GM19099 (cell line): ENCODE results near the gene CDC23.

ENCODE experiments used
- POLR2A ChIP-seq: IDR thresholded peaks from 3 replicates; pipeline ENCODE4 v1.6.1; 2011; ENCODE audit warnings: low read depth; ENCODE audit not compliant: insufficient read length; ENCODE audit errors: extremely low read depth

CDC23 gene

DNA sequence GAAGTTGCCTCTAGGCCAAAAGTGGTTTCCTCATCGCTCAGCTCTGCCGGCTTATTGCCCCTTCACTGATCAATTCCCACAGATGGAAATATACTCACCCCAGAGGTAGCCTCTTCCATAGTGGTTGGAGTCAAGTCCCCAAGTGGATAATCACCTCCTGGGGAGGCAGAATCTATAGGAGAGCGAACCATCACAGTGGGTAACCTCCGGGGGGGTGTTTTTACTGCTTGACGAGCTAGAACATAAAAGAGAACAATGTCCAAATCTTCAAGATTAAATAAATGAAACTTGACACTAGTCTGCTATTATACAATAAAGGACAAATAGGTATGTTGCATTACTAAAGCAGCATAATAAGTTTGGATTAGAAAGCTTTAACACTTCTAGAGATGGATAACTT lies 44.0 kb downstream of the CDC23 start:
- no peak for TF ChIP-seq POLR2A

DNA sequence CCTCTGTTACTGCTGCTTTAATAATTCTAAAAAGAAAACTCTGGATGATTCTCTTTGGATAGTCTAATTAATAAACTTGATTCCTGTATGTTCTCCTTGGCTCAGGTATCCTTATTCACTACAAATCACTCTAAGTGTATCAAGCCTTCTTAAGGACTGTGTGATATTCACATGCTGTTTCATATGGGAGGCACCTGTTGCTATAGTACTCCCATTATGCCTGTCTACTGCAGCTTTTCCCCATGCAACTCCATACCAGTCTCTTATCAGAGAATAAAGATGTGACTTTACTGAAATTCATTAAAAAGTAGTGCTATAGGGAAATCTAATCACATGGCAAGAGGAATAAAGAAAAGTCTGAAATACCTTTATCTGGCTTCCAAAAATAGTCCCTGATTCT lies 49.4 kb downstream of the CDC23 start:
- TF ChIP-seq POLR2A, result no peak

DNA sequence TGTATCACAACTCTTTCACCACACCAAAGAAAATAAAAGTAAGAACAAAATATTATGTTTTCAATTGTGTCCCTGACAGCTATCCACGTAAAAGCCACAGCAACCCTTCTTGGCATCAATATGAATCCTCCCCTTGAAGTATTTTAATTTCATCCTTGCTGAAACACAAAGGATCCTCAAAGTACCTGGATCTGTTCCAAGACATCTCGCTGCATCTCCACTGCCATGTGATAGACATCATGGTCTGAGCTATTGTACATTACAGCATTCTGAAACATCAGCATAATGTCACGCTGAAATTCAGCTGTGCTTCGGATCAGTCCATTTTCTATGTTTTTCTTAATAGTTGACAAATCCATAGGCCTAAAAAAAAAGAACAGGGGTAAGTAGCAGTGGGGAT lies 52.4 kb downstream of the CDC23 start:
- no peak for TF ChIP-seq POLR2A

DNA sequence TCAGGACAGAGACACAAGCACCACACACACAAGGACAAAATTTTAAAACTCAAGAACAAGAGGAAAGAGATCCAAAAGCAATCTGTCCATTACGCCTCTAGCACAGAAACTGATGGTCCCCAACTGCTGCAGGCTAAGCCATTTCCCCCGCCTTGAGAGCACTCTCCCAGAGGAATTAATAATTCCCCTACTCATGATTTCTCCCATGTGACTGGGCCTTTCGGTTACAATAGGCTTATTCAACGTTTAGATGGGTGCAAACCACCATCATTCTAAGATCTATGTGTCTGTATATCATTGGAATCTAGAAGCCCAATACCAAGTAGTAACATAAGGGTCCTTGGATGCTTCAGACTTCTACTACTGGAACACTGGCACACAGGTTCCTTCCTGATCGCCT lies 53.5 kb downstream of the CDC23 start:
- no peak for TF ChIP-seq POLR2A

DNA sequence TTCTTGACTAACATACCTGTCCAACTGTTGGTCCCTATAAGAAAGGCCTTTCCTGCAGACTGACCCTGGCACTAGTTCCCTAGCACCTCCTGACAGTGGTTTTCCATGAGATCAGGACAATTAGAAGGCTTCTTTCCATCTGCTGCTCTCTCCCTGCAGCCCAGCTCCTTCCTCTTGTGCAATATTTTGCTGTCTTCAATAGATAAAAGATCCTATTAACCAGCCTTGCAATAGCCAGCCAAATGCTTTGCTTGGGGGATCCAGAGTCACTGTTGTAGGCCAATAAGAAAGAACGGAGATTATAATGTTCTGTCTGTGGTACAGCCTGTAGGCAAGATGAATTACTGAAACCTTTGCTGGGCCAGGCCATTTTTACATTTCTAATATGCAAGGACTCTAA lies 55.5 kb downstream of the CDC23 start:
- TF ChIP-seq POLR2A, result no peak

DNA sequence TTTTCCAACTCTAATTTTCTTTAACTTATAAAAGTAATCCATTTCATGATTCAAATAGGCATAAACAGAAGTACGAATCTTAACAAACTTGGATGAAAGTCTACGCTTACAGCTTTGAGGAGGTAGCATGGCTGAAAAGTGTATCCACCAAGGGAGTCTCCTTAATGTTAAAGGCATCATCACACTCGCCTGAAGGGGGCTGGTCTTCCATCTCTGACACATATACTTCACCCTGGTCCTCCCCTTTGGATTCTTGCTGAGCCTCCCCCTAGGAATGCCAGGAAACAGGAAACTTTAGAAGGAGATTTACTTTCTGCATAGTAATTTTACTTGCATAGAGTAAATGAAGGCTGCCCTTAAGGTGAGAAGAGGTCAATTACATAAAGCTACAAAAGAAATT lies 63.6 kb downstream of the CDC23 start:
- no peak for TF ChIP-seq POLR2A

DNA sequence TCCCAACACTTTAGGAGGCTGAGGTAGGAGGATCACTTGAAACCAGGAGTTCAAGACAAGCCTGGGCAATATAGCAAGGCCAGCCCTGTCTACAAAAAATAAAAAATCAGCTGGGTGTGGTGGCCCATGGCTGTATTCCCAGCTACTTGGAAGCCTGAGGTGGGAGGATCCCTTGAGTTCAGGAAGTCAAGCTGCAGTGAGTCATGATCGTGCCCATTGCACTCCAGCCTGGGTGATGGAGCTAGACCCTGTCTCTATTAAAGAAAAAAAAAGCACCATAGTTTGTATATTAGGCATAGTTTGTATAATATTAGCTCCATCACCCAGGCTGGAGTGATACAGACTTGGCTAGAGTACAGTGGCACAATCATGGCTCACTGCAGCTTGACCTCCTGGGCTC lies 64.3 kb downstream of the CDC23 start:
- no peak for TF ChIP-seq POLR2A

DNA sequence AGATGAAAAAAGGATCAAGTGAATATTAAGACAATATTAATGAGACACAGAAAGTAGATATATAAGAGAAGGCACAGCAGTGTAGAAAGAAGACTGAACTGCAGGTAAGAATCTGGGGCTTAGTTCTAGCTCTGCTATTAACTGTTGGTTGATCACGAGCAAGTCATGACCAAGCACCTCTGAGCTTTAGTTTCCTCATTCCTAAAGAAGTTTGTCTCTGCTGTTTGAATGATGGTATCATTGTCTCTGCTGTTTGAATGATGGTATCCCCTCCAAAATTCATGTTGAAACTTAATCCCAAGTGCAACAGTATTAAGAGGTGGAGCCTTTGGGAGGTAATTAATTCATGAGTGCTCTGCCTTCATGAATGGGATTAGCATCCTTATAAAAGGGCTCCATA lies 71.4 kb downstream of the CDC23 start:
- no peak for TF ChIP-seq POLR2A

DNA sequence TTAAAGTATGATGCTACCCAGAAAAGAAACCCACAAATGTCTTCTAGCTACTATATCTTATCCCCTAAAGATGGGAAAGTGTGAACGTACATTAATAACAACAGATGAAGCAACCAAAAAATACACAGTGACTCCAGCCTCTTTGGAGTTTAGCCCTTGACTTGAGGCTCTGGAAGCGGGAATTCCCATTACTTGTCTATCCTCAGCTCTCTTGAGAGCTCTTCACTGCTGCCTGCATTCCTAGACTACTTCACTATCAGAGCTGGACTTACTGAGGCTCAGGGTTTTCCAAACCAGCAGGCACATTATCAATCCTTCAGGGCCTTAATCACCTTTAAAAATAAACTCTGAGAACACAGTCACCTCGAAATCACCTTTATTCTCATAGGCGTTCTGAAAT lies 72.9 kb downstream of the CDC23 start:
- TF ChIP-seq POLR2A, result no peak

DNA sequence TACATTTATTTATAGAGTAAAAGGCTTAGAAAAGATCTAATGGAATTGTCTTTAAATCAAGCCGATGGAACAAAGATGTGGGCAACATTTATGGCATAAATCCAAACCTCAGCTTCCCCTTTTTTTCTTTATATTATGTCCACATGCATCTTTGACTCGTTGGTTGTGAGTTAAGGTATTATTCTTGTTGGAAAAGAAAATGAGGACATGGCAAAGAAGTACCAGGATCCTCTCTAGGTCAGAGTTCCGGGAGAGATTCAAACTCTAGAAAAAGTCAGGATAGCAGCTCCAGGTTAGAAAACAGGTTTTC lies 73.4 kb downstream of the CDC23 start:
- TF ChIP-seq POLR2A, result no peak

DNA sequence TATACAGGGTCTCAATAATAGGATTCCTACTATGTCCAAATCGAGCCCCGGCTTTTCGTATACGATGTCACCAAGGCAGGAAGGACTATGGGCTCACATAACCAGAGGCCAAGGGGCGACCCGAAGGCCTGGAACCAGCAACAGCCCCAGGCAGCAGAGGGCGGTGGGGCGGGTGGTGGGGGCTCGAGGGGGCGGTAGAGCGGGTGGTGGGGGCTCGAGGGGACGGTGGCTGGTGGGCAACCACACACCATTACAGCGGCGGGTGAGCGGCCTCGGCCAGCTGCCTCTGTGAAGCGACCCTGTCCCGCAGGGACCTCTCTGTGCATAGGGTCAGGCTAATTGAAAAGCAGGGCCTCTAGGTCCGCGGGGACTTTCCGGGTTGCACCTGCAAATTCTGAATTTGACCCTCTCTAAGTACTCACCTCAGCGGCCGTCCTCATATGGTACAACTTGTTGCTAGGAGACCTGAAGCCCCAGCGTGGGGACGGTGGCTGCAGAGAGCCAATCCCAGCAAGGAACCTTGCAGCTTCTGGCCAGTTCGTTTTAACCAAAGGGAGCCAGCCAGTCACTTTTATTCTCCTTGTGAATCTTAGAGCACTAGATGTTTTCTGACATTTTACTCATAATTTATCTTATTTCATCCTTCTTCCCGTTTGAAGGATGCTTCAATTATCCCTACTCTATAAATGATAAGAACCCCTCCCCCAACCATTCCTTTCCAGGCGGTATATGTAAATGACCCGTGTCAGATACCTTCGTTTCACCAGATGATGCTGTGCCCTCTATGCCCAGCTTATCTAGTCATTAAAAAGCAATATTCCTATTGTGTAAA lies 74.0 kb downstream of the CDC23 start, which contains the start of gene NME5:
TSS of gene NME5 (minus strand) at position 480 of the 832 bp plus-strand sequence. CDS start 648 bp downstream, outside the sequence.
- TF ChIP-seq POLR2A, result no peak
